Ascending aorta (tissue), 2 donors: ENCODE data around the gene TAAR1. TPM values are rescaled to one million over a fixed set of nuclear protein-coding genes. Genes with fewer than 3 reads are reported as not detected.

Experiments
- DNase-seq, 2 donors: peaks; one replicate each; pipeline ENCODE4 v3.0.0-alpha.2; 2019; ENCODE audit warnings: low spot score in 2 of 2
- H3K27ac ChIP-seq, 2 donors: fragments of 200-600 bp; sonication (generic); one replicate each; pipeline ENCODE4 v1.5.1; 2016 to 2017; ENCODE audit warnings: mild to moderate bottlenecking in 1 of 2
- H3K27me3 ChIP-seq: fragments of 200-600 bp; sonication (generic); one replicate; pipeline ENCODE4 v1.5.1; 2017
- H3K36me3 ChIP-seq, 2 donors: fragments of 200-600 bp; sonication (generic); one replicate each; pipeline ENCODE4 v1.5.1; 2016
- H3K4me1 ChIP-seq, 2 donors: fragments of 200-600 bp; sonication (generic); one replicate each; pipeline ENCODE4 v1.5.1; 2016 to 2017; ENCODE audit warnings: mild to moderate bottlenecking in 1 of 2
- H3K4me3 ChIP-seq, 2 donors: fragments of 200-600 bp; sonication (generic); one replicate each; pipeline ENCODE4 v1.5.1; 2016 to 2017; ENCODE audit warnings: mild to moderate bottlenecking in 1 of 2
- H3K9me3 ChIP-seq, 2 donors: fragments of 200-600 bp; sonication (generic); one replicate each; pipeline ENCODE4 v1.5.1; 2016
- intact Hi-C: fragments of 100-400 bp; cut with DNase I; formaldehyde crosslinking; loops from one replicate; pipeline ENCODE4 v1.15.1; 2023
- total RNA-seq: library from RNA; depleted of rRNA; stranded (reverse); fragments of >200 nt; gene quantifications from one replicate; pipeline ENCODE4 v1.1.0, GENCODE V29; 2016
- TF ChIP-seq, protein P1 (sequence below), 3 experiments: fragments of 200-600 bp in 2 of 3; fragments of 450-650 bp in 1 of 3; sonication (generic) in 2 of 3; IDR thresholded peaks; one replicate each; pipeline ENCODE4 v1.5.1; 2016 to 2019; ENCODE audit warnings: antibody characterized with exemption in 3 of 3, mild to moderate bottlenecking in 1 of 3, moderate library complexity in 1 of 3

The TAAR1 gene
- total RNA-seq, 1 donor from 2014 or later: not detected

DNA sequence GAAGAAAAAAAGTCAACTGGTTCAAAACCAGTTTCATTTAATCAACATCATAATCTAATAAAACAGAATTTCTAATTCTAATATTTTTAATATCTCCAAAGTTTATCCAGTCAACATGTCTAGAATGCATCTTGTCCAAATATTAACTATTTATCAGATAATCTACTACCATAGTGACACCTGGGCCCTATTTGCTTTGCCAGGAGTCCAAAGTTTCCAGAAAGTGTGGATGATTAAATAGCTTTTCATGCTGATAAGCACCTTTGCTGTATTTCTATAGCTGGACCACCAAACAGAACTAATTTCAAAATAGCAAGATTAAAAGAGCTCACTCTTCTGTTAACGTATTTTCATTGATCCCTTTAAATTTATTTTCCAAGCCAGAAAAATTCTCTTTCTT is 12.3 kb upstream of the TAAR1 start:
- no peaks in the 10 kb centered on the region for H3K27me3 ChIP-seq
- no peaks in the 10 kb centered on the region for H3K36me3 ChIP-seq
- intact Hi-C loops: no loop called here
- H3K4me3 ChIP-seq: no peak overlapping the region
- TF ChIP-seq, protein P1, sequence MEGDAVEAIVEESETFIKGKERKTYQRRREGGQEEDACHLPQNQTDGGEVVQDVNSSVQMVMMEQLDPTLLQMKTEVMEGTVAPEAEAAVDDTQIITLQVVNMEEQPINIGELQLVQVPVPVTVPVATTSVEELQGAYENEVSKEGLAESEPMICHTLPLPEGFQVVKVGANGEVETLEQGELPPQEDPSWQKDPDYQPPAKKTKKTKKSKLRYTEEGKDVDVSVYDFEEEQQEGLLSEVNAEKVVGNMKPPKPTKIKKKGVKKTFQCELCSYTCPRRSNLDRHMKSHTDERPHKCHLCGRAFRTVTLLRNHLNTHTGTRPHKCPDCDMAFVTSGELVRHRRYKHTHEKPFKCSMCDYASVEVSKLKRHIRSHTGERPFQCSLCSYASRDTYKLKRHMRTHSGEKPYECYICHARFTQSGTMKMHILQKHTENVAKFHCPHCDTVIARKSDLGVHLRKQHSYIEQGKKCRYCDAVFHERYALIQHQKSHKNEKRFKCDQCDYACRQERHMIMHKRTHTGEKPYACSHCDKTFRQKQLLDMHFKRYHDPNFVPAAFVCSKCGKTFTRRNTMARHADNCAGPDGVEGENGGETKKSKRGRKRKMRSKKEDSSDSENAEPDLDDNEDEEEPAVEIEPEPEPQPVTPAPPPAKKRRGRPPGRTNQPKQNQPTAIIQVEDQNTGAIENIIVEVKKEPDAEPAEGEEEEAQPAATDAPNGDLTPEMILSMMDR (IDR thresholded peaks at IDR 0.05): no peak
- H3K9me3 ChIP-seq: no peaks in the 10 kb centered on the region
- DNase-seq: no peak
- no peak overlapping the region for H3K27ac ChIP-seq
- H3K4me1 ChIP-seq: no peaks in the 10 kb centered on the region

DNA sequence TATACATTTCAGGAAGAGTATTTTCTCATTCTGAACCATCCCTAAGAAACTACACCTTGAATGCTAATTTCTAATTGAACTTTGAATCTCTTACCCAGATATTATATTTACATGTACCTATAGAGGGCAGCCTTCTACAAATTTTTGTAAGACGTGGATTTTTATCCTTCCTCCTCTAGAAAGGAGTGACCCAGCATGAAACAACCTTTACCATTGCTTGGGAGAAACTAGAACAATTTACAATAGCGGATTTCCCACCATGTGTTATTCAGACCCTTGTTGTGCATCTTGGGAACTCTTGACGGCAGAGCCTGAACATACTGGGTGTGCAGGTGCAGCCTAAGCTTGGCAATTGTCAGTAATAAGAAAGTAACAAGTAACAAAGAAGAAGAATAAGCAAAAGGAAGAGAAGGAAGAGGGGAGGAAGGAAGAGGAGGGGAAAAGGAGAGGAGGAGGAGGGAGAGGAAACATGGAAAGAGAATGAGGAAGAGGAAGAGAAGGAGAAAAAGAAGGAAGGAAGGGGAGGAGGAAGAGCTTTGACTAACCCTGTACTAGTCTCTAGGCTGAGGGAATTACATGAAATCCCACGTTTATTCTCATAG is 10.8 kb upstream of the TAAR1 start:
- H3K36me3 ChIP-seq: no peaks in the 10 kb centered on the region
- intact Hi-C loops: loop anchor here (5.0 kb wide), 1 partner anchor 113 kb away; no protein-coding TSS in a partner anchor
- TF ChIP-seq, protein P1 (IDR thresholded peaks at IDR 0.05): peak; percentile 42 to 60 (median 54)
- DNase-seq: no peak
- H3K9me3 ChIP-seq: no peaks in the 10 kb centered on the region
- no peaks in the 10 kb centered on the region for H3K27me3 ChIP-seq
- H3K27ac ChIP-seq: no peak overlapping the region
- no peaks in the 10 kb centered on the region for H3K4me1 ChIP-seq
- no peak overlapping the region for H3K4me3 ChIP-seq

DNA sequence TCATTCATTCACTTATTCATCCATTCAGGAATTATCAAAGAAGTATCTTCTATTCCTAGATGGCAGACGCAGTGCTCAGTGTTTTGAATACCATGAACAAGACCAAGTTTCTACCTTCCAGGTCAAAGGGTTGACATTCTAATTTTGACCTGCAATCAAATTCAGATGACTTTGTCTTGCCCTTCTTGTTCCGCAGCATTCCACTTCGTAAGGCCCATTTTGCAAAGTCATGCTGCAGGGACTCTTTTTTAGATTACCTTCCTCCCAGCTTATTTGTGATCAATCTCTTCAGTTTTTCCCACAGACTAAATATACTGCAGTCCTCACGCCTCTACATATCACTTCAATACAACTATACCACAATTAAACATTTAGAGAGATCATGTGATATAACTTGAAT is 7.1 kb upstream of the TAAR1 start:
- intact Hi-C loops: loop anchor here (5.0 kb wide), 1 partner anchor 116 kb away; no protein-coding TSS in a partner anchor
- no peak overlapping the region for H3K4me3 ChIP-seq

DNA sequence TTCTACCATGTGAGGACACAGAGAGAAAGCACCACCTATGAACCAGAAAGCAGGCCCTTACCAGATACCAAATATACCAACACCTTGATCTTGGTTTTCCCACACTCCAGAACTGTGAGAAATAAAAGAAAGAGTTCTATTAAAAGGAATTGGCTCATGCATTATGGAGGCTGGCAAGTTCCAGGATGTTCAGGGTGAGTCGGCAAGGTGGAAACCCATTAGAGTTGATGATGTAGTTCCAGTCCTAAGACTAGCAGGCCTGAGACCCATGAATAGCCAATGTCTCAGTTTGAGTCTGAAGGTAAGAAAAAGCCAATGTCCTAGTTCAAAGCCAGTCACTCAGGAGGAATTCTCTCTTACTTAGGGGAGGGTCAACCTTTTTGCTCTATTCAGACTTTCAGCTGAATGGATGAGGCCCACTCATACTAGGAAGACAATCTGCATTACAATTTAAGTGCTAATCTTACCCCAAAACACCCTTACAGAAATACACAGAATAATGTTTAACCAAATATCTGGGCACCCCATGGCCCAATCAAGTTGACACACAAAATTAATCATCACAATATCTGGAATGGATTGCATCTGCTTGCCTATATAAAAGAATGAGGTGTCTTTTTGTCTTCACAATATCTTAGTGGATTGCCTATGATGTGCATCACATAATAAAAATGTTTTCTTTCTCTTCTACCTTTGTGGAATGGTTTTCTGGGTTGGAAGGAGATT is 5.5 kb upstream of the TAAR1 start:
- H3K27ac ChIP-seq: no peak overlapping the region
- no peak overlapping the region for H3K4me3 ChIP-seq
- no peaks in the 10 kb centered on the region for H3K9me3 ChIP-seq
- TF ChIP-seq, protein P1 (IDR thresholded peaks at IDR 0.05): no peak
- DNase-seq: no peak
- H3K4me1 ChIP-seq: no peaks in the 10 kb centered on the region
- no peaks in the 10 kb centered on the region for H3K27me3 ChIP-seq
- intact Hi-C loops: loop anchor here (5.0 kb wide), 1 partner anchor 118 kb away; no protein-coding TSS in a partner anchor
- H3K36me3 ChIP-seq: no peaks in the 10 kb centered on the region

More for the DNA sequence above, 7.1 kb upstream of the TAAR1 start:
- H3K27ac ChIP-seq: no peak overlapping the region
- no peaks in the 10 kb centered on the region for H3K36me3 ChIP-seq
- H3K9me3 ChIP-seq: no peaks in the 10 kb centered on the region
- H3K27me3 ChIP-seq: no peaks in the 10 kb centered on the region
- TF ChIP-seq, protein P1 (IDR thresholded peaks at IDR 0.05): no peak
- no peaks in the 10 kb centered on the region for H3K4me1 ChIP-seq
- DNase-seq: no peak

DNA sequence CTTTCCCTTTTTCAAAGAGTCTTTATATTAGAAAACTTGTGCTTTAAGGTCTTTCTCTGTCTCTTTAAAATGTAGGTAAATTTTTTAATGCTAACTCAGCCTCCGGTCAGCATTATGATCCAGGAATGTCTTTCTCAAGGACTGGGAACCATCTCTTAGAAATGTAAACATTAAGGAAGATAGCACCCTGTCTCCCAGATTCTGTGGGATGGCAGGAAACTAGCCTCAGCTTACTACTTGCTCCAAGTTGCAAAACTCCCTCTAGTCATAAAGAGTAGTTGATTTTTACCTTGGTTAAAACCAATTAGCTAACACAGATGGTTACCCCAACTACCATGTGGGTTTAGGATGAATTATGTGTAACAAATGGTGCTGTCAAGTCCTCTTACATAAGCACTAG is 4.7 kb upstream of the TAAR1 start:
- TF ChIP-seq, protein P1 (IDR thresholded peaks at IDR 0.05): no peak

More for the DNA sequence above, 4.7 kb upstream of the TAAR1 start:
- Histone ChIP-seq H3K4me3 (no peak overlapping the region), H3K27me3 (no peaks in the 10 kb centered on the region), H3K9me3 (no peaks in the 10 kb centered on the region), H3K36me3 (no peaks in the 10 kb centered on the region), H3K4me1 (no peaks in the 10 kb centered on the region), H3K27ac (no peak overlapping the region)
- intact Hi-C loops: no loop called here
- no peak for DNase-seq
